AG09309 (cell line): ENCODE results near the gene CBL.

Experiments used
- DNase-seq: peaks from one replicate; pipeline ENCODE4 v3.0.0-alpha.2; 2010; ENCODE audit warnings: low read depth
- H3K4me3 ChIP-seq: 2 replicates; pipeline ENCODE4 v1.5.1; 2011; ENCODE audit warnings: mild to moderate bottlenecking, low read depth, low read length, moderate library complexity; ENCODE audit not compliant: control insufficient read depth
- TF ChIP-seq, protein P1 (sequence below): IDR thresholded peaks from 2 replicates; pipeline ENCODE4 v1.5.1; 2011; ENCODE audit warnings: mild to moderate bottlenecking, low read depth, low read length, inconsistent platforms; ENCODE audit not compliant: insufficient read depth, control insufficient read depth; ENCODE audit errors: missing control alignments

Gene CBL

GRCh38 chr11:119192111-119192510 lies 14.0 kb upstream of the CBL start:
- H3K4me3 ChIP-seq, result no peak overlapping the region
- no peak for DNase-seq
- TF ChIP-seq, protein P1, sequence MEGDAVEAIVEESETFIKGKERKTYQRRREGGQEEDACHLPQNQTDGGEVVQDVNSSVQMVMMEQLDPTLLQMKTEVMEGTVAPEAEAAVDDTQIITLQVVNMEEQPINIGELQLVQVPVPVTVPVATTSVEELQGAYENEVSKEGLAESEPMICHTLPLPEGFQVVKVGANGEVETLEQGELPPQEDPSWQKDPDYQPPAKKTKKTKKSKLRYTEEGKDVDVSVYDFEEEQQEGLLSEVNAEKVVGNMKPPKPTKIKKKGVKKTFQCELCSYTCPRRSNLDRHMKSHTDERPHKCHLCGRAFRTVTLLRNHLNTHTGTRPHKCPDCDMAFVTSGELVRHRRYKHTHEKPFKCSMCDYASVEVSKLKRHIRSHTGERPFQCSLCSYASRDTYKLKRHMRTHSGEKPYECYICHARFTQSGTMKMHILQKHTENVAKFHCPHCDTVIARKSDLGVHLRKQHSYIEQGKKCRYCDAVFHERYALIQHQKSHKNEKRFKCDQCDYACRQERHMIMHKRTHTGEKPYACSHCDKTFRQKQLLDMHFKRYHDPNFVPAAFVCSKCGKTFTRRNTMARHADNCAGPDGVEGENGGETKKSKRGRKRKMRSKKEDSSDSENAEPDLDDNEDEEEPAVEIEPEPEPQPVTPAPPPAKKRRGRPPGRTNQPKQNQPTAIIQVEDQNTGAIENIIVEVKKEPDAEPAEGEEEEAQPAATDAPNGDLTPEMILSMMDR, result no peak

GRCh38 chr11:119193001-119193400 lies 13.1 kb upstream of the CBL start:
- TF ChIP-seq, protein P1, result no peak
- DNase-seq, result no peak
- no peak overlapping the region for H3K4me3 ChIP-seq

- no peak overlapping the region for H3K4me3 ChIP-seq
- DNase-seq, result no peak
- TF ChIP-seq, protein P1, result no peak
Measured at GRCh38 chr11:119193626-119194025, 12.5 kb upstream of the CBL start.

DNA sequence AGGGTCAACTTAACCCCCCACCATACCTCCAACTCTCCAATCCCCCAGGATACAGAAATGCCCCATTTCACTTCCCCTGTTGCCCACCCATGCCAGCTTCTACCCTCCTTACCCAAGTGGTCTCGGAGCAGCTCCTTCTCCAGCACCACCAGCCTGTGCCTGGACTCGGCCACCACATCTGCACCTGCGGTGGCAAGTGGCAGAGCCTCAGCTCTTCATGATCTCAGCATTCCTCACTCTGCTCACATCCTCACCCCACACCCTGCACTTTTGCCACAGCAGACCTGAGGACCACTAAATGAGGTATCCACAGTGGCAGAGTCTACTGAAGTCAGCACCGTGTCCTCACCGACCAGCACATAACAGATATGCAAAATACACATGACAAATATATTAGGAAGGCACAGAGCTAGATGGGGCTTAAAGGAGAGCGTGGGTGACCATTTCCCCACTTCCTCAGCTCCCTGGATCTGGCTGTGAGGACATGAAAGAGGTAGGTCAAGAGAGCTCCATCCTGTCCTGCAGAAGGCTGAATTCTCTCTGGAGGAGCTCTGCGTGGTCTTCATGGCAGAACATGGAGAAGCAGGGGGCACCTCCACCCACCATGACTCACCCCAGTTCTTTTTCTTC lies 11.2 kb upstream of the CBL start:
- TF ChIP-seq, protein P1, result no peak
- H3K4me3 ChIP-seq, result no peak overlapping the region
- no peak for DNase-seq

DNA sequence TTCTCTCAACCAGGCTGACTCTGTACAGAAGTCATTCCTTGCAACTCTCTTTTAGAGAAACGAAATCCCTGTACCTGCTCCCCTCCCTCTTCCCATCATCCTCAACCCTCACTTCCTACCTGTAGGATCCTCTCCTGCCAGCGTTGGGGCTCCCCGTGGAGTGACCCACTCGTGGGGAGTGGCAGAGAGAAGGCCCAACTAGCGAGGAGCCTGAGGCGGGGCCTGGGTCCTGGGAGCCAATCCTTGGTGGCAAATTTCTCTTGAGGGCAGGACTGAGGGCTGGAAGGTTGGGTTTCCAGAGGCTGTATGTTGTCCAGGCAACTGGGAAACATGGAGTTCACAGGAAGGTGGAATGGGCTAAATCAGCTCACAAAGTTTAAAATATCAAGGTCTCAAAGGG lies 10.5 kb upstream of the CBL start:
- no peak overlapping the region for H3K4me3 ChIP-seq
- TF ChIP-seq, protein P1, result no peak
- no peak for DNase-seq

- DNase-seq, result peak; percentile 64
- TF ChIP-seq, protein P1, result peak; percentile 84
- H3K4me3 ChIP-seq, result no peak overlapping the region
Measured at GRCh38 chr11:119196833-119197483, 9.2 kb upstream of the CBL start.
